ENCODE results near the gene SAYSD1. TPM values are rescaled to one million over a fixed set of nuclear protein-coding genes. Genes with fewer than 3 reads are reported as not detected.

The SAYSD1 gene
- total RNA-seq, 1 donor from 2014 or later: 15.0 TPM

DNA sequence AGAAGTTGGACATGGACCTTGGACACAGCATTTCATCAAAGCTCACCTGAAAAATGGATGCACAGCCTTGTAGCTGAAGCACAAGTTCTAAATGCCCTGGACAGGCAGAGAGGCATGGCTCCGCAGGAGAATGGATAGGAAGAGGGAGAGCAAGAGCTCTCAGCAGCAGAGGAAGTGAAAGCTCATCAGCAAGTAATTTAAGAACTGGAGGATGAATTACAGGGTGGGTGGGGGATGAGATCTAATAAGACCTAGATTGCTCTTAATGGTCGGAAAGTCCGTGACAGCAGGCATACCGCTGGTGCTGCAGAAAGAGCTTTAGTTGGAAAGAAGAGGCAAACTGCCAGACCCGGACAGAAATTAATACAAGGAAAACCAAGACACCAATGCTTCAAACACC is 37.3 kb upstream of the SAYSD1 start:
- DNase-seq (ENCODE audit: extremely low spot score, unreplicated experiment): no peak
- no peak overlapping the region for H3K27ac Mint-ChIP-seq
- no peaks in the 10 kb centered on the region for H3K9me3 Mint-ChIP-seq
- H3K36me3 Mint-ChIP-seq: no peaks in the 10 kb centered on the region
- TF ChIP-seq, protein P1, sequence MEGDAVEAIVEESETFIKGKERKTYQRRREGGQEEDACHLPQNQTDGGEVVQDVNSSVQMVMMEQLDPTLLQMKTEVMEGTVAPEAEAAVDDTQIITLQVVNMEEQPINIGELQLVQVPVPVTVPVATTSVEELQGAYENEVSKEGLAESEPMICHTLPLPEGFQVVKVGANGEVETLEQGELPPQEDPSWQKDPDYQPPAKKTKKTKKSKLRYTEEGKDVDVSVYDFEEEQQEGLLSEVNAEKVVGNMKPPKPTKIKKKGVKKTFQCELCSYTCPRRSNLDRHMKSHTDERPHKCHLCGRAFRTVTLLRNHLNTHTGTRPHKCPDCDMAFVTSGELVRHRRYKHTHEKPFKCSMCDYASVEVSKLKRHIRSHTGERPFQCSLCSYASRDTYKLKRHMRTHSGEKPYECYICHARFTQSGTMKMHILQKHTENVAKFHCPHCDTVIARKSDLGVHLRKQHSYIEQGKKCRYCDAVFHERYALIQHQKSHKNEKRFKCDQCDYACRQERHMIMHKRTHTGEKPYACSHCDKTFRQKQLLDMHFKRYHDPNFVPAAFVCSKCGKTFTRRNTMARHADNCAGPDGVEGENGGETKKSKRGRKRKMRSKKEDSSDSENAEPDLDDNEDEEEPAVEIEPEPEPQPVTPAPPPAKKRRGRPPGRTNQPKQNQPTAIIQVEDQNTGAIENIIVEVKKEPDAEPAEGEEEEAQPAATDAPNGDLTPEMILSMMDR (conservative IDR thresholded peaks at IDR 0.05): no peak
- peaks cover 25% of the 10 kb centered on the region for H3K27me3 Mint-ChIP-seq
- peaks cover 8% of the 10 kb centered on the region for H3K4me1 Mint-ChIP-seq (ENCODE audit: unreplicated experiment)
- H3K4me3 Mint-ChIP-seq: no peak overlapping the region

DNA sequence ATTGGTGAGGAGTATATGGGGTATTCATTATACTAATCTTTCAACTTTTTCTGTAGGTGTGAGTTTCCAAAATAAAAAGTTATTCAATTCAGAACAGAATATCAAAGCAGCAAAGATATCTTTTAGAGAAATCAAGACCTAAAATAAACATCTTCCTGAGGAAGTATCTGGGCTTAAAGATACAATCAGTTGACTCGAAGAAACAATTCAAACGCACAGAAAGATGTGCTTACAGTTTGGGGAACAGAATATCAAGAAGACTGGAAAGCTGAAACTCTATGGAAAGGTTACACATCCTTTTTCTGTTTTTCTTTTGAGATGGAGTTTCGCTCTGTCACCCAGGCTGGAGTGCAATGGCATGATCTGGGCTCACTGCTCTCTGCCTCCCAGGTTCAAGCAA is 36.2 kb upstream of the SAYSD1 start:
- H3K36me3 Mint-ChIP-seq: no peaks in the 10 kb centered on the region
- TF ChIP-seq, protein P1 (conservative IDR thresholded peaks at IDR 0.05): no peak
- no peak for DNase-seq (ENCODE audit: extremely low spot score, unreplicated experiment)
- peaks cover 26% of the 10 kb centered on the region for H3K27me3 Mint-ChIP-seq
- peaks cover 8% of the 10 kb centered on the region for H3K4me1 Mint-ChIP-seq (ENCODE audit: unreplicated experiment)
- no peak overlapping the region for H3K27ac Mint-ChIP-seq
- no peaks in the 10 kb centered on the region for H3K9me3 Mint-ChIP-seq
- H3K4me3 Mint-ChIP-seq: no peak overlapping the region

DNA sequence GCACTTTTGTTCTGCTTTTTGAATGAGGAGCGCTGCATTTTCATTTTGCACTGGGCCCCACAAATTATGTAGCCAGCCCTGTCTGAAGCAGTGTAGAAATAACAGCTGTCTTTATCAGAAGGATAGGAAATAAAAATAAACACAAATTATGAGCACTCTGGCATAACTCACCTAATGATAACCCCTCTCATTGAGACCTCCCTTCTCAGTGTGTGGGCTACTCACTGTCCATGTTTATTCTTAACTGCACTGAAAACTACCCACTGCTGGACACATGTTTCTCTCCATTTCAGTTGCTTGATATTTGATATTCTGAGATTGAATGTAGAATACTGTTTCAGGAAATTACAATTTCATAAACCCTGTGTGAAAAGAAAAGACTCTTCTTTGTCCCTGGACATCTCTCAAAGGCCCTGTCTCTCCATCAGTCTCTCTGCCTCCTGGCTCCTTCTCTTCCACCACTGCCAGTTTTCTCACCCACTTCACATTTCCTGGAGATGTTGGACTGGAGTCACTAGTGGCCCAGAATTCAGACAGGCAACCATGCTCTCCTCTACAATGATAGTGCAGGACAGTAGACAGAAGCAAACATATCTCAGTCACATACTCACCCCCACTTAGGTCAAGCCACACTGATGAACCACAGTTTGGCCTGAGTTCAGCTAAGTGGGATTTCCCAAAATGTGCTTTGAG is 29.6 kb upstream of the SAYSD1 start:
- no peak for DNase-seq (ENCODE audit: extremely low spot score, unreplicated experiment)
- H3K27ac Mint-ChIP-seq: no peak overlapping the region
- no peaks in the 10 kb centered on the region for H3K36me3 Mint-ChIP-seq
- no peaks in the 10 kb centered on the region for H3K9me3 Mint-ChIP-seq
- H3K27me3 Mint-ChIP-seq: peaks cover 28% of the 10 kb centered on the region
- peaks cover 6% of the 10 kb centered on the region for H3K4me1 Mint-ChIP-seq (ENCODE audit: unreplicated experiment)
- no peak overlapping the region for H3K4me3 Mint-ChIP-seq
- TF ChIP-seq, protein P1 (conservative IDR thresholded peaks at IDR 0.05): no peak

DNA sequence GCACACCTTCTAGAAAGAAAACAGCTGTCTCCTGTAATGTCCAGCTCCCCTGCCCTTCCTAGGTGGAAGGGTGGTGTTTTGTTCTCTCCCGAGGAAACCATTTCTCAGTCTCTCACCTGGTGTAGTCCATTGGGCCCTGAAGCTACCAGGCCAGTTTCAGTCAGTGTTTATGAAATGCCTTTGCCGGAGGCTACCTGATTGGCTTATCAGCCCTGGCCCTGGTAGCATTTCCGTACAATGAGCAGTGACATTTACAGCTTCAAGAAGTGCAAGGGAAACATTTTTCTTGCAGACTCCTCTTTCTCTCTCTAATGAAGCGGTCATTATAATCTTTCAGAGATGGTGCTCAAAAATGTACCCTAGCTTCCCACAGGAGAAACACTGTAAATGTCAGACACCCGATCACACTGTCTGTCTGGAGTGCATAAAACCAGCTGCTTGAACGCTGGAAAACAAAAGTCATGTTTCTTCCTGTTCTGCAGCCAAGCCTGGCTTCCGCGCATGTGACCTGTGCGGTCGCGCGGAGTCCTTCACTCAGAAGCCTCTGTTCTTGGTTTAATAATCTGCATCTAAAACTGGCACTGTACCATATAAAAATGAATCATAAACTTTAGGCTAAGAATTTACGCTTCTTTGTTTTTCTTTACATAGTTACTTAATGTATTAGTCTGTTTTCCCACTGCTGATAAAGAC is 28.4 kb upstream of the SAYSD1 start:
- TF ChIP-seq, protein P1 (conservative IDR thresholded peaks at IDR 0.05): no peak
- H3K4me3 Mint-ChIP-seq: no peak overlapping the region
- no peak for DNase-seq (ENCODE audit: extremely low spot score, unreplicated experiment)

DNA sequence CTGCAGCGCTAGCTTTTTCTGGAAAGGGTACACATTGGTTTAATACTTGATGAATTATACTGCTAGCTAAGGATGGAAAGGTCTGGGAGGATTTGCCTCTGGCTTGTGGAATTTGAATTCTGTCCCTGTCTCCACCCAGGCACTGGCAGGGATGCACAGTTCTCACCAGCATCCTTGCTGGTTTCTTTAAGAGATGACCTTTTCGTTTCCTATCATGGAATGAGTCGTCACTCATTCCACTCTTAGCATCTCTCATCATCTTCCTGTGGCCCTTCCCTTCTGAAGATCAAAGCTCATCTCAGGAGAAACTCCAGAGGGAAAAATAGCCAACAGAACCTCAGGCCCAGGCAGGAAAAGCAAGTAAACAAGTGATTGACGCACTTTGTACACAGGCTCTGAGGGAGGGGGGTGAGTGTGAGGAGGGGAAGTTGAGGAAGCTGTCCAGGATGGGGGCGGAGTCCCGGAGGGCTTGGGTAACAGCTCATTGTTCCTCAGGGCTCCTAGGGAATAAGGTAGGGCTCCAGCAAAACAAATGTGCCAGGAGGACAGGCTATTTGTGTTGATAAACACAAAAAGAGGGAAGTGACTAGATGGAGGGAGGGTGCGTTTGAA is 25.7 kb upstream of the SAYSD1 start:
- TF ChIP-seq, protein P1 (conservative IDR thresholded peaks at IDR 0.05): no peak
- Mint-ChIP-seq H3K27me3 (peaks cover 20% of the 10 kb centered on the region), H3K9me3 (peaks cover 4% of the 10 kb centered on the region), H3K4me3 (no peak overlapping the region), H3K4me1 (ENCODE audit: unreplicated experiment) (peaks cover 6% of the 10 kb centered on the region), H3K36me3 (no peaks in the 10 kb centered on the region), H3K27ac (no peak overlapping the region)
- DNase-seq (ENCODE audit: extremely low spot score, unreplicated experiment): no peak

More for the DNA sequence above, 28.4 kb upstream of the SAYSD1 start:
- peaks cover 24% of the 10 kb centered on the region for H3K27me3 Mint-ChIP-seq
- no peaks in the 10 kb centered on the region for H3K9me3 Mint-ChIP-seq
- H3K27ac Mint-ChIP-seq: no peak overlapping the region
- no peaks in the 10 kb centered on the region for H3K36me3 Mint-ChIP-seq
- H3K4me1 Mint-ChIP-seq (ENCODE audit: unreplicated experiment): peaks cover 6% of the 10 kb centered on the region
